GM21576 (cell line): ENCODE results near the gene FAM124A.

ENCODE experiments used
- ATAC-seq: cut with Tn5 transposase; IDR thresholded peaks from one replicate; pipeline ENCODE4 v1.9.1; 2021; ENCODE audit warnings: mild to moderate bottlenecking, moderate library complexity; ENCODE audit not compliant: unreplicated experiment

The FAM124A gene

GRCh38 chr13:51222037-51222685, at the start of gene FAM124A:
FAM124A (plus strand) TSS chr13:51222398; CDS start chr13:51222502, 104 bp downstream.
- ATAC-seq, result peak; percentile 78

- ATAC-seq, result no peak
These were observed 47.2 kb upstream of the FAM124A start for GRCh38 chr13:51175021-51175420.

- ATAC-seq, result no peak
These were observed 46.6 kb upstream of the FAM124A start for GRCh38 chr13:51175639-51176038.

GRCh38 chr13:51177188-51177587, 45.0 kb upstream of the FAM124A start:
- ATAC-seq, result no peak

- ATAC-seq, result no peak
These were observed 43.6 kb upstream of the FAM124A start for GRCh38 chr13:51178456-51179074.

GRCh38 chr13:51179432-51179971, 42.7 kb upstream of the FAM124A start:
- no peak for ATAC-seq

GRCh38 chr13:51180853-51181511, 41.2 kb upstream of the FAM124A start:
- no peak for ATAC-seq

- ATAC-seq, result no peak
These were observed 40.3 kb upstream of the FAM124A start for GRCh38 chr13:51181786-51182383.

- no peak for ATAC-seq
These were observed 30.5 kb upstream of the FAM124A start for GRCh38 chr13:51191743-51192142.

GRCh38 chr13:51192348-51192747, 29.9 kb upstream of the FAM124A start:
- no peak for ATAC-seq

GRCh38 chr13:51193387-51193786, 28.8 kb upstream of the FAM124A start:
- ATAC-seq, result no peak

- no peak for ATAC-seq
These were observed 27.3 kb upstream of the FAM124A start for GRCh38 chr13:51194942-51195341.

- no peak for ATAC-seq
These were observed 20.3 kb upstream of the FAM124A start for GRCh38 chr13:51201886-51202285.

- ATAC-seq, result no peak
These were observed 19.6 kb upstream of the FAM124A start for GRCh38 chr13:51202477-51203046.

GRCh38 chr13:51206584-51206983, 15.6 kb upstream of the FAM124A start:
- no peak for ATAC-seq

- no peak for ATAC-seq
These were observed 14.3 kb upstream of the FAM124A start for GRCh38 chr13:51207881-51208280.

- no peak for ATAC-seq
These were observed 13.5 kb upstream of the FAM124A start for GRCh38 chr13:51208716-51209115.

- ATAC-seq, result no peak
These were observed 10.3 kb upstream of the FAM124A start for GRCh38 chr13:51211910-51212309.

- ATAC-seq, result no peak
These were observed 9.4 kb upstream of the FAM124A start for GRCh38 chr13:51212758-51213157.

GRCh38 chr13:51213173-51213728, 8.9 kb upstream of the FAM124A start:
- no peak for ATAC-seq

GRCh38 chr13:51218626-51219025, 3.6 kb upstream of the FAM124A start:
- no peak for ATAC-seq
